Esophagus muscularis mucosa (tissue), 4 donors: Measurements from ENCODE around the gene SMIM12. TPM values are rescaled to one million over a fixed set of nuclear protein-coding genes. Genes with fewer than 3 reads are reported as not detected.

Source experiments
- DNase-seq: peaks from one replicate; pipeline ENCODE4 v3.0.0-alpha.2; 2017; ENCODE audit errors: extremely low spot score
- H3K27ac ChIP-seq, 4 donors: fragments of 200-600 bp; sonication (generic); replicated peaks in 1 of 4; 1 replicate in 3 of 4; 2 replicates in 1 of 4; pipeline ENCODE4 v1.5.1; 2016 to 2019; ENCODE audit warnings: mild to moderate bottlenecking in 1 of 4
- H3K27me3 ChIP-seq, 4 donors: fragments of 200-600 bp; sonication (generic); one replicate each; pipeline versions ENCODE4 v1.5.1 to v1.6.0; 2016 to 2019
- H3K36me3 ChIP-seq, 4 donors: fragments of 200-600 bp; sonication (generic); one replicate each; pipeline ENCODE4 v1.5.1; 2016 to 2019
- H3K4me1 ChIP-seq, 4 donors: fragments of 200-600 bp; sonication (generic); one replicate each; pipeline ENCODE4 v1.5.1; 2016 to 2019
- H3K4me3 ChIP-seq, 4 donors: fragments of 200-600 bp; sonication (generic); 1 replicate in 2 of 4; 2 replicates in 2 of 4; pipeline ENCODE4 v1.5.1; 2016 to 2019; ENCODE audit warnings: mild to moderate bottlenecking in 4 of 4, moderate library complexity in 1 of 4
- H3K9me3 ChIP-seq, 4 donors: fragments of 200-600 bp; sonication (generic); 1 replicate in 3 of 4; 2 replicates in 1 of 4; pipeline ENCODE4 v1.5.1; 2016 to 2019
- CTCF ChIP-seq, 3 experiments: fragments of 200-600 bp in 2 of 3; fragments of 450-650 bp in 1 of 3; sonication (generic) in 2 of 3; IDR thresholded peaks; one replicate each; pipeline ENCODE4 v1.5.1; 2017 to 2019; ENCODE audit warnings: antibody characterized with exemption in 3 of 3, mild to moderate bottlenecking in 2 of 3, moderate library complexity in 1 of 3
- EP300 ChIP-seq: sonication (generic); formaldehyde crosslinking; IDR thresholded peaks from one replicate; pipeline ENCODE4 v1.6.1; 2017; ENCODE audit warnings: antibody characterized with exemption
- POLR2A ChIP-seq: fragments of 450-650 bp; IDR thresholded peaks from one replicate; pipeline ENCODE4 v1.6.1; 2017; ENCODE audit warnings: antibody characterized with exemption, moderate library complexity, mild to moderate bottlenecking, low read depth
- POLR2AphosphoS5 ChIP-seq, 2 donors: sonication (generic); formaldehyde crosslinking; IDR thresholded peaks; one replicate each; pipeline ENCODE4 v1.6.1; 2017; ENCODE audit warnings: antibody characterized with exemption in 2 of 2
- WGBS: methylation state at CpG from one replicate; pipeline ENCODE4 v1.1.5; 2018; 5-methylcytosine and 5-hydroxymethylcytosine counted together
- intact Hi-C: fragments of 100-400 bp; cut with DNase I; formaldehyde crosslinking; loops from one replicate; pipeline ENCODE4 v1.15.1; 2023
- total RNA-seq, 4 donors: library from RNA; depleted of rRNA; stranded (reverse); fragments of >200 nt; gene quantifications; one replicate each; pipeline versions ENCODE4 v1.1.0 to v1.2.1, GENCODE V29; 2016

Gene SMIM12
- total RNA-seq, 4 donors from 2014 or later = 29.5 to 45.4 (median 39.0) TPM

- Histone ChIP-seq H3K9me3 (no peaks in the 10 kb centered on the region), H3K27me3 (no peaks in the 10 kb centered on the region), H3K4me3 (peak overlapping the region in 1 of 4 donors; percentile 1), H3K27ac (peak overlapping the region; percentile 67 to 79 (median 72)), H3K36me3 (peaks cover 18 to 61% (median 45%) of the 10 kb centered on the region in 4 donors), H3K4me1 (peaks cover 25 to 50% (median 42%) of the 10 kb centered on the region in 4 donors)
- TF ChIP-seq EP300 (no peak), POLR2AphosphoS5 (IDR thresholded peaks at IDR 0.05) (peak; percentile 69 to 80), POLR2A (no peak), CTCF (IDR thresholded peaks at IDR 0.05) (peak; percentile 86 to 97 (median 97))
- intact Hi-C loops = loop anchor here (5.0 to 10.0 kb wide), 2 partner anchors 65 to 132 kb away; partner anchors contain the start of gene TMEM35B
- peak; percentile 94 for DNase-seq
- 12% methylated on average over 6 of the region's 6 CpGs for WGBS
Measured at GRCh38 chr1:34852677-34853217, 6.8 kb downstream of the SMIM12 start.

- no peaks in the 10 kb centered on the region for H3K27me3 ChIP-seq
- peaks cover 18 to 61% (median 45%) of the 10 kb centered on the region in 4 donors for H3K36me3 ChIP-seq
- intact Hi-C loops = loop anchor here (5.0 to 10.0 kb wide), 2 partner anchors 64 to 133 kb away; partner anchors contain the start of gene TMEM35B
- DNase-seq = no peak
- H3K4me1 ChIP-seq = peaks cover 26 to 50% (median 39%) of the 10 kb centered on the region in 4 donors
- TF ChIP-seq EP300 (no peak), POLR2A (no peak), POLR2AphosphoS5 (IDR thresholded peaks at IDR 0.05) (no peak), CTCF (IDR thresholded peaks at IDR 0.05) (no peak)
- H3K27ac ChIP-seq = peak overlapping the region; percentile 9 to 73 (median 50)
- no peak overlapping the region for H3K4me3 ChIP-seq
- WGBS = 80% methylated on average over 13 of the region's 13 CpGs
- no peaks in the 10 kb centered on the region for H3K9me3 ChIP-seq
Measured at GRCh38 chr1:34851431-34852105, 8.0 kb downstream of the SMIM12 start.

- peaks cover 35 to 54% (median 48%) of the 10 kb centered on the region in 4 donors for H3K4me1 ChIP-seq
- peaks cover 14 to 54% (median 39%) of the 10 kb centered on the region in 4 donors for H3K36me3 ChIP-seq
- H3K9me3 ChIP-seq = no peaks in the 10 kb centered on the region
- 87% methylated on average over 6 of the region's 6 CpGs for WGBS
- intact Hi-C loops = loop anchor here (5.0 to 10.0 kb wide), 2 partner anchors 63 to 134 kb away; partner anchors contain the start of gene TMEM35B
- H3K27me3 ChIP-seq = no peaks in the 10 kb centered on the region
- no peak overlapping the region for H3K4me3 ChIP-seq
- DNase-seq = no peak
- no peak for TF ChIP-seq CTCF (IDR thresholded peaks at IDR 0.05)
- no peak for TF ChIP-seq POLR2AphosphoS5 (IDR thresholded peaks at IDR 0.05)
- no peak for TF ChIP-seq POLR2A
- TF ChIP-seq EP300 = no peak
- H3K27ac ChIP-seq = no peak overlapping the region
Measured at GRCh38 chr1:34850382-34850781, 9.2 kb downstream of the SMIM12 start.

GRCh38 chr1:34847094-34847493 lies 12.5 kb downstream of the SMIM12 start:
- Histone ChIP-seq H3K36me3 (peaks cover 0 to 31% (median 17%) of the 10 kb centered on the region in 4 donors), H3K9me3 (no peaks in the 10 kb centered on the region), H3K27ac (no peak overlapping the region), H3K4me1 (peaks cover 59 to 67% (median 62%) of the 10 kb centered on the region in 4 donors), H3K4me3 (no peak overlapping the region), H3K27me3 (no peaks in the 10 kb centered on the region)
- no peak for TF ChIP-seq POLR2A
- no peak for TF ChIP-seq EP300
- TF ChIP-seq CTCF (IDR thresholded peaks at IDR 0.05) = no peak
- TF ChIP-seq POLR2AphosphoS5 (IDR thresholded peaks at IDR 0.05) = no peak
- 67% methylated on average over 7 of the region's 7 CpGs for WGBS
- no peak for DNase-seq
- intact Hi-C loops = no loop called here
